ENCODE measurements around the gene NTN1. TPM values are rescaled to one million over a fixed set of nuclear protein-coding genes. Genes with fewer than 3 reads are reported as not detected.

Gene NTN1
- total and polyA plus RNA-seq, 7 experiments from 2014 or later, result 0.07 to 0.12 (median 0.11) TPM; not detected in 4

DNA sequence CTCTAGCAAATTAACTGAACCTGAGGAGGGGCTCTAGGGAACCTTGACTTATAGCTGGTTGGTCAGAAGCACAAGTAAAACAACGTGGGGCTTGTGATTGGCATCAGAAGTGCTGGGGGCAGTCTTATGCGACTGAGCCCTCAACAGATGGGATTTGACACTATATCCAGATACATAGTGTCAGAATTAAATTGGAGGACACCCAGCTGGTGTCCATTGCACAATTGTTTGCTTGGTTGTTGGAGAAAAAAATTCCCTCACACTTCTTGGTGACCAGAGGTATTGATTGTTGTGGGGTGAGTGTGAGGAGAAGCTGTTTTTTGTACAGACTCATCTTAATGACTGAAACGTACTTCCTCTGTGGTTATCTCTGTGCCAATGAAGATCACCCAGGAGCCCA lies 59.7 kb downstream of the NTN1 start:
- peaks cover 7 to 12% of the 10 kb centered on the region in 2 donors for H3K4me1 ChIP-seq (ENCODE audit: control insufficient read depth in 2 of 2, insufficient read depth in 2 of 2, low read length in 2 of 2)
- H3K4me1 Mint-ChIP-seq, result peaks cover 0 to 38% (median 33%) of the 10 kb centered on the region in 7 donors
- intact Hi-C loops (cut with micrococcal nuclease), result no loop called here
- H3K27ac Mint-ChIP-seq, result peak overlapping the region in 2 of 9 donors; percentile 18 to 32
- ATAC-seq (no peak), DNase-seq (no peak)
- CTCF ChIA-PET, result no interaction called here
- H3K36me3 Mint-ChIP-seq, result peaks cover 0 to 3% (median 0%) of the 10 kb centered on the region in 5 donors
- H3K9me3 ChIP-seq (ENCODE audit: control insufficient read depth in 2 of 3, low read length in 3 of 3), result peaks cover 0 to 9% (median 0%) of the 10 kb centered on the region in 3 experiments
- H3K9me3 Mint-ChIP-seq, result peaks cover 0 to 5% (median 3%) of the 10 kb centered on the region in 11 donors
- H3K27me3 ChIP-seq (ENCODE audit: control insufficient read depth in 2 of 2, insufficient read depth in 2 of 2, low read length in 2 of 2), result no peaks in the 10 kb centered on the region
- H3K36me3 ChIP-seq (ENCODE audit: control insufficient read depth in 2 of 3, insufficient read depth in 3 of 3, low read length in 3 of 3), result no peaks in the 10 kb centered on the region
- no peak overlapping the region for H3K27ac ChIP-seq (ENCODE audit: low read depth, low read length)
- H3K27me3 Mint-ChIP-seq, result no peaks in the 10 kb centered on the region
- H3K4me3 ChIP-seq (ENCODE audit: low read length), result no peak overlapping the region
- no peak overlapping the region for H3K4me3 Mint-ChIP-seq
- POLR2A ChIA-PET, result no interaction called here

DNA sequence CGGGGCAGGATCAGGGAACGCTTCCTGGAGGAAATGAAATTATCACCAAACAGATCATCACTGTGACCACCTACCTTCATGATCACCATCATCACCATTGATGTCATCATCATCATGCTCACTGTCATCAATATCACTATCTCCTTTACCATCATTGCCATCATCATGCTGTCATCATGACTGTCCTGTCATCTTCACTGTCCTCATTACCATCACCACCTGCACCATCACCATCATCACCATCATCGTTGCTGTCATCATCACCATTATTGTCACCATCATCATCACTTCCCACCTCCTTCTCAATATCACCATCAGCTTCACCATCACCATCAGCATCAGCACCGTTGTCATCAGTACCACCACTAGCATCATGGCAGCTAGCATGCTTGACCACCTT lies 65.3 kb downstream of the NTN1 start:
- Mint-ChIP-seq H3K27me3 (peaks cover 0 to 14% (median 1%) of the 10 kb centered on the region in 5 donors), H3K36me3 (no peaks in the 10 kb centered on the region), H3K9me3 (no peaks in the 10 kb centered on the region), H3K4me3 (no peak overlapping the region), H3K27ac (no peak overlapping the region), H3K4me1 (peaks cover 0 to 6% (median 0%) of the 10 kb centered on the region in 7 donors)
- ChIA-PET CTCF (no interaction called here), POLR2A (no interaction called here)
- Histone ChIP-seq H3K27ac (ENCODE audit: low read depth, low read length) (no peak overlapping the region), H3K27me3 (ENCODE audit: control insufficient read depth in 2 of 2, insufficient read depth in 2 of 2, low read length in 2 of 2) (no peaks in the 10 kb centered on the region), H3K4me3 (ENCODE audit: low read length) (no peak overlapping the region), H3K9me3 (ENCODE audit: control insufficient read depth in 2 of 3, low read length in 3 of 3) (no peaks in the 10 kb centered on the region), H3K36me3 (ENCODE audit: control insufficient read depth in 2 of 3, insufficient read depth in 3 of 3, low read length in 3 of 3) (no peaks in the 10 kb centered on the region), H3K4me1 (ENCODE audit: control insufficient read depth in 2 of 2, insufficient read depth in 2 of 2, low read length in 2 of 2) (no peaks in the 10 kb centered on the region)
- no peak for ATAC-seq
- intact Hi-C loops (cut with micrococcal nuclease), result no loop called here
- DNase-seq, result no peak

DNA sequence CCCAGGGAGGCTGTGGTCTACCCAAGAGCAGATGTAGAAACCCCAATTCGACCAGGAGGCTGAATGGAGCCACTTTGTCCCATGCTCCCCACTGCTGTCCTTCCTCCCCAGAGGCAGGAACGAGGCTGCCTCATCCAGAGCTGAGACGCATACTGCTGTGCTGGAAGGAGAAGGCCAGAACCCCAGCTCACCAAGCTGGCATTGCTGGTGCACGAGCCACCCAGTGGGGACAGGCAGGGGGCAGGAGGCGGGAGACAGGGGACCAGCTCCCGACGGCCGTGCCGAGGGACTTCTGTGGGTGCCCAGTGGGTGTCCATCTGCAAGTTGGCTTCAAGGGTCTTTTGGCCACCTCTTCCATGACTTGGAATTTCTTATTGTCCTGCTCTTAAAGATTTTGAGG lies 66.6 kb downstream of the NTN1 start:
- H3K27ac Mint-ChIP-seq, result no peak overlapping the region
- no peaks in the 10 kb centered on the region for H3K4me1 ChIP-seq (ENCODE audit: control insufficient read depth in 2 of 2, insufficient read depth in 2 of 2, low read length in 2 of 2)
- H3K27me3 Mint-ChIP-seq, result peaks cover 0 to 14% (median 4%) of the 10 kb centered on the region in 5 donors
- CTCF ChIA-PET, result no interaction called here
- H3K4me3 Mint-ChIP-seq, result no peak overlapping the region
- no peaks in the 10 kb centered on the region for H3K36me3 ChIP-seq (ENCODE audit: control insufficient read depth in 2 of 3, insufficient read depth in 3 of 3, low read length in 3 of 3)
- no peaks in the 10 kb centered on the region for H3K36me3 Mint-ChIP-seq
- H3K4me3 ChIP-seq (ENCODE audit: low read length), result no peak overlapping the region
- H3K27me3 ChIP-seq (ENCODE audit: control insufficient read depth in 2 of 2, insufficient read depth in 2 of 2, low read length in 2 of 2), result no peaks in the 10 kb centered on the region
- H3K9me3 ChIP-seq (ENCODE audit: control insufficient read depth in 2 of 3, low read length in 3 of 3), result no peaks in the 10 kb centered on the region
- POLR2A ChIA-PET, result no interaction called here
- peaks cover 0 to 6% (median 0%) of the 10 kb centered on the region in 7 donors for H3K4me1 Mint-ChIP-seq
- intact Hi-C loops (cut with micrococcal nuclease), result no loop called here
- no peak for DNase-seq
- no peak for ATAC-seq
- H3K27ac ChIP-seq (ENCODE audit: low read depth, low read length), result no peak overlapping the region
- no peaks in the 10 kb centered on the region for H3K9me3 Mint-ChIP-seq

DNA sequence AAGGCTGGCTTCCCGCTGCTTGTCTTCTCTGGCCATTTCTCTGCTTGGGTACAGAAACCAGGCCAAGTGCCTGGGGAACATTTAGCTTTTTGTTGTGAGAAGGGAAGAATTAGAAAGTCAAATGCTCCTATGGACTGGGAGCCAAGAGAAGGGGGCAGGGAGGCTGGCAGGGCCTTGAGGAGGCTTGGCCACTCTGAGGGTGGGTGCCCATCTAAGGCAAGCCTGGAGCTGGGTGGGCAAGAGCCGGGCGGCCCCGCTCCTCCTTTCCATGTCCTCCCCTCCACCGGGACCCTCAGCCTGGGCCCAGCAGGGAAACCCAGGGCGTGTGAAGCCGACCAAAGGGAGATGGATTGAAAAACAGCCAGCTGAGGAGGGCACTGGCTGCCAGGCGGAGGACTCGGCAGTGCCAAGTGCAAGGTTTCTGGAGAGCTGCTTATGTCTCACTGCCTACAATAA lies 69.4 kb downstream of the NTN1 start:
- H3K27ac Mint-ChIP-seq, result no peak overlapping the region
- CTCF ChIA-PET, result no interaction called here
- no peaks in the 10 kb centered on the region for H3K36me3 Mint-ChIP-seq
- H3K27me3 Mint-ChIP-seq, result peaks cover 0 to 14% (median 7%) of the 10 kb centered on the region in 5 donors
- no peak overlapping the region for H3K27ac ChIP-seq (ENCODE audit: low read depth, low read length)
- H3K4me1 Mint-ChIP-seq, result peaks cover 0 to 2% (median 0%) of the 10 kb centered on the region in 7 donors
- no peaks in the 10 kb centered on the region for H3K9me3 ChIP-seq (ENCODE audit: control insufficient read depth in 2 of 3, low read length in 3 of 3)
- H3K4me3 Mint-ChIP-seq, result no peak overlapping the region
- intact Hi-C loops (cut with micrococcal nuclease), result no loop called here
- H3K4me3 ChIP-seq (ENCODE audit: low read length), result no peak overlapping the region
- H3K9me3 Mint-ChIP-seq, result no peaks in the 10 kb centered on the region
- H3K36me3 ChIP-seq (ENCODE audit: control insufficient read depth in 2 of 3, insufficient read depth in 3 of 3, low read length in 3 of 3), result no peaks in the 10 kb centered on the region
- no peaks in the 10 kb centered on the region for H3K4me1 ChIP-seq (ENCODE audit: control insufficient read depth in 2 of 2, insufficient read depth in 2 of 2, low read length in 2 of 2)
- DNase-seq (no peak), ATAC-seq (no peak)
- H3K27me3 ChIP-seq (ENCODE audit: control insufficient read depth in 2 of 2, insufficient read depth in 2 of 2, low read length in 2 of 2), result no peaks in the 10 kb centered on the region
- POLR2A ChIA-PET, result no interaction called here

DNA sequence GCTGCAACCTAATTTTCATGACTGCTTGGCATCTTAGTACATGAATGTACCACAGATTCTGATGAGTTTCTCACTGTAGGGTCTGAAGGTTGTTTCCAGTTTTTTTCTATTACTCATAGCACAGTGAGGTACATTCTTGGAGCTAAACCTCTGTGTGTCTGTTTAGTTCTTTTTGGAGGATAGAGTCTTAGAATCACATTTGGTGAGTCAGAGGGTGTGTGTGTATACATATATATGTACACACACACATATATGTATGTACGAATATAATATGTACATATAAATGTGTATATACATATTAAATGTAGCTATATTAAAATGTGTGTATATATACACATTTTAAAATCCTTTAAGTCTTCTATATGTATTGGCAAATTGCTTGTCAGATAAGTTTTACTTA lies 72.9 kb downstream of the NTN1 start:
- Mint-ChIP-seq H3K27me3 (peaks cover 2 to 26% (median 16%) of the 10 kb centered on the region in 5 donors), H3K27ac (no peak overlapping the region), H3K9me3 (no peaks in the 10 kb centered on the region), H3K36me3 (no peaks in the 10 kb centered on the region), H3K4me3 (no peak overlapping the region), H3K4me1 (no peaks in the 10 kb centered on the region)
- H3K9me3 ChIP-seq (ENCODE audit: control insufficient read depth in 2 of 3, low read length in 3 of 3), result no peaks in the 10 kb centered on the region
- H3K27ac ChIP-seq (ENCODE audit: low read depth, low read length), result no peak overlapping the region
- no peaks in the 10 kb centered on the region for H3K36me3 ChIP-seq (ENCODE audit: control insufficient read depth in 2 of 3, insufficient read depth in 3 of 3, low read length in 3 of 3)
- ChIA-PET CTCF (no interaction called here), POLR2A (no interaction called here)
- DNase-seq (no peak), ATAC-seq (no peak)
- intact Hi-C loops (cut with micrococcal nuclease), result no loop called here
- H3K27me3 ChIP-seq (ENCODE audit: control insufficient read depth in 2 of 2, insufficient read depth in 2 of 2, low read length in 2 of 2), result no peaks in the 10 kb centered on the region
- no peak overlapping the region for H3K4me3 ChIP-seq (ENCODE audit: low read length)
- no peaks in the 10 kb centered on the region for H3K4me1 ChIP-seq (ENCODE audit: control insufficient read depth in 2 of 2, insufficient read depth in 2 of 2, low read length in 2 of 2)

DNA sequence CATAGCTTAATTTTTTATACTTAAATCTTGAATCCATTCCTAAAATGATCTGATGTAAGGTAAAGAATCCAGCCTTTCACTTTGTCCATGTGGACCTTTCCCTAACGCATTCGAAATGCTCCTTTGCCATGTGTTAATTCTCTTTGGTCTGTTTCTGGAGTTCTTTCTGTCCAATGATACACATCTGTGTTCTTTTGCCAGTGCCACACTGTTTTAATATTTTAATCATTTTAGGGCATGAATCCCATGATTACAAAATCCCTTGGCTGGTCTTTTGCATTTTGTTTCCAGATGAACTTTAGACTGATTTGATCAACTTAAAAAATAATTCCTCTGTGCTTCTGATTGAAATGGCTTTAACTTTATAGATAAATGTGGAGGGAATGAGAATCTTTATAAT lies 74.1 kb downstream of the NTN1 start:
- Mint-ChIP-seq H3K27me3 (peaks cover 2 to 30% (median 18%) of the 10 kb centered on the region in 5 donors), H3K4me1 (peaks cover 0 to 1% (median 0%) of the 10 kb centered on the region in 7 donors), H3K27ac (no peak overlapping the region), H3K4me3 (no peak overlapping the region), H3K36me3 (no peaks in the 10 kb centered on the region), H3K9me3 (no peaks in the 10 kb centered on the region)
- POLR2A ChIA-PET, result no interaction called here
- no peak overlapping the region for H3K4me3 ChIP-seq (ENCODE audit: low read length)
- no peaks in the 10 kb centered on the region for H3K27me3 ChIP-seq (ENCODE audit: control insufficient read depth in 2 of 2, insufficient read depth in 2 of 2, low read length in 2 of 2)
- CTCF ChIA-PET, result no interaction called here
- no peaks in the 10 kb centered on the region for H3K9me3 ChIP-seq (ENCODE audit: control insufficient read depth in 2 of 3, low read length in 3 of 3)
- H3K36me3 ChIP-seq (ENCODE audit: control insufficient read depth in 2 of 3, insufficient read depth in 3 of 3, low read length in 3 of 3), result no peaks in the 10 kb centered on the region
- intact Hi-C loops (cut with micrococcal nuclease), result no loop called here
- no peak for ATAC-seq
- H3K27ac ChIP-seq (ENCODE audit: low read depth, low read length), result no peak overlapping the region
- DNase-seq, result no peak
- no peaks in the 10 kb centered on the region for H3K4me1 ChIP-seq (ENCODE audit: control insufficient read depth in 2 of 2, insufficient read depth in 2 of 2, low read length in 2 of 2)

DNA sequence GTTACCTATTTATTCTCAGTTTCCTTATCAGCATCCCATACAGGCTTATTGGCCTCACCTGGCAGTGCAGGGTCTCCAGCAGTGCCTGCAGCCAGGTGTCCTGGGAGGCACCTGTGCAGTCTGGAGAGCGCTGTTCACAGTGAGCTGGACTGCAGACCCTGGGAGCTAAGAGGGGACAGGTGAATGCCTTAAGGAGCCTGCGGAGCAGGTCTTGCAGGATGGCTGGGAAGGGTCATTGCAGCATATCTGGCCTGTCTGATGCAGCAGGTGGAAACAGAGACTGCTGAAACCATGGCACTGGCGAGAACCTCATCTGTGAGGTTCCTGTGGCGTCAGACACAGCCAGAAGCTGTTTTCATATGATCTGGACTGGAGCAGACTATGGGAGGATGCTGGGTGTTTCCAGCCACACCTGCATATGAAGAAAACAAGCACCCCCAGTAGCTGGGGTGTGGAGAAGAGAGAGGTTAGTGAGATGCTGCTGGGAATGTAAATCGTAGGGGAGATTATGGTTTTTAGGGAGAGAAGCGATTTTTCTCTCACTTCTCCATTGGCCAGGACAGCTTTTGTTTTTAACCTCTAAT lies 77.0 kb downstream of the NTN1 start:
- no peaks in the 10 kb centered on the region for H3K27me3 ChIP-seq (ENCODE audit: control insufficient read depth in 2 of 2, insufficient read depth in 2 of 2, low read length in 2 of 2)
- ChIA-PET CTCF (no interaction called here), POLR2A (no interaction called here)
- no peak overlapping the region for H3K27ac Mint-ChIP-seq
- no peak overlapping the region for H3K4me3 Mint-ChIP-seq
- peaks cover 0 to 2% (median 0%) of the 10 kb centered on the region in 7 donors for H3K4me1 Mint-ChIP-seq
- no peak overlapping the region for H3K27ac ChIP-seq (ENCODE audit: low read depth, low read length)
- DNase-seq (no peak), ATAC-seq (no peak)
- H3K4me3 ChIP-seq (ENCODE audit: low read length), result no peak overlapping the region
- no peaks in the 10 kb centered on the region for H3K9me3 ChIP-seq (ENCODE audit: control insufficient read depth in 2 of 3, low read length in 3 of 3)
- no peaks in the 10 kb centered on the region for H3K4me1 ChIP-seq (ENCODE audit: control insufficient read depth in 2 of 2, insufficient read depth in 2 of 2, low read length in 2 of 2)
- intact Hi-C loops (cut with micrococcal nuclease), result no loop called here
- H3K36me3 ChIP-seq (ENCODE audit: control insufficient read depth in 2 of 3, insufficient read depth in 3 of 3, low read length in 3 of 3), result no peaks in the 10 kb centered on the region
- peaks cover 2 to 37% (median 28%) of the 10 kb centered on the region in 5 donors for H3K27me3 Mint-ChIP-seq
- peaks cover 0 to 9% (median under 1%) of the 10 kb centered on the region in 11 donors for H3K9me3 Mint-ChIP-seq
- H3K36me3 Mint-ChIP-seq, result peaks cover 0 to 5% (median 0%) of the 10 kb centered on the region in 5 donors

Data from naive thymus-derived CD4-positive, alpha-beta T cell (primary cell).